Right lobe of liver (tissue), 4 donors: ENCODE measurements around the gene ATXN7L2.
"Not testable (repeated sequence)": the region's sequence is repeated elsewhere in the genome, so short reads cannot be mapped to it uniquely, and the experiment has no call there.

Source experiments
- CTCF ChIP-seq, 4 donors: fragments of 200-600 bp in 3 of 4; fragments of 450-650 bp in 1 of 4; IDR thresholded peaks; one replicate each; pipeline versions ENCODE4 v1.5.1 to v1.8.0; 2016 to 2022; ENCODE audit warnings: antibody characterized with exemption in 4 of 4, mild to moderate bottlenecking in 2 of 4
- POLR2A ChIP-seq: fragments of 450-650 bp; IDR thresholded peaks from one replicate; pipeline ENCODE4 v1.6.1; 2017; ENCODE audit warnings: antibody characterized with exemption, mild to moderate bottlenecking
- donor health status: DM: no; HTN: no; CAD: no.
- donor health status: DM: no; HTN: no; CAD: no.
- donor health status: DM: no; HTN: yes; CAD: no.

GRCh38 chr1:109445949-109446695 lies 37.6 kb upstream of the ATXN7L2 start:
- TF ChIP-seq CTCF (IDR thresholded peaks at IDR 0.05); POLR2A: not testable (repeated sequence)
